WERI-Rb-1 (cell line): ENCODE data around the gene TOP2A.
A peak's percentile ranks its signal among the peaks of the same experiment; 100 is the strongest.

ENCODE experiments used
- DNase-seq: peaks from one replicate; pipeline ENCODE4 v3.0.0-alpha.2; 2020
- H3K27ac ChIP-seq: fragments of 250-450 bp; sonication (Bioruptor Pico); 2 replicates; pipeline ENCODE4 v1.5.1; 2020; ENCODE audit warnings: mild to moderate bottlenecking, moderate library complexity
- H3K27me3 ChIP-seq: fragments of 250-450 bp; sonication (Bioruptor Pico); 2 replicates; pipeline ENCODE4 v1.5.1; 2021; ENCODE audit warnings: mild to moderate bottlenecking, low read depth, moderate library complexity; ENCODE audit not compliant: insufficient read depth, severe bottlenecking
- H3K36me3 ChIP-seq: fragments of 250-450 bp; sonication (Bioruptor Pico); 2 replicates; pipeline ENCODE4 v1.5.1; 2020; ENCODE audit warnings: mild to moderate bottlenecking, moderate library complexity
- H3K4me3 ChIP-seq: 2 replicates; pipeline ENCODE4 v1.5.1; 2011; ENCODE audit warnings: low read depth, mild to moderate bottlenecking, control low read depth, low read length
- H3K9me3 ChIP-seq: fragments of 250-450 bp; sonication (Bioruptor Pico); 2 replicates; pipeline ENCODE4 v1.5.1; 2021; ENCODE audit warnings: mild to moderate bottlenecking, moderate library complexity; ENCODE audit not compliant: severe bottlenecking
- TF ChIP-seq, protein P1 (sequence below): IDR thresholded peaks from 2 replicates; pipeline ENCODE4 v1.5.1; 2011; ENCODE audit warnings: low read depth, mild to moderate bottlenecking, control low read depth, inconsistent platforms, low read length

The TOP2A gene

DNA sequence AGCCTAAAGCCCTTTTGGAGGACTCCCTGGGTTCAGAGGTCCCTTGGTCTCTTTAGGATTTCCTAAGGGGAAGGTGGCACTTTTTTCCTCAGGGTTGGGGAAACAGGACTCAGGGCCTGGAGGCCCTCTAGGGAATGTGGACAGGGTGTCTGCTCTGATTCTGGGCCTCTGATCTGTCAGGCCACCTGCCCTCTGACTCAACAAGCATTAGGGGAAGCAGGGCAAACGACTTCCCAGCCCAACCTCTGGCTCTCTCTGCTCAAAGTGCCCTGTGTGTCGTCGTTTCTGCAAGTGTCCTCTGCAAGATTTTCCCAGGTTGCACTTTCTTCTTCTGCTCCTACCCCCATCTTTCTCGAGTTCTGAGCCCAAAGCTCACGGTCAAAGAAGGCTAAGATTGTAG is 18.9 kb upstream of the TOP2A start:
- Histone ChIP-seq H3K36me3 (no peaks in the 10 kb centered on the region), H3K27ac (no peak overlapping the region), H3K27me3 (no peaks in the 10 kb centered on the region), H3K9me3 (no peaks in the 10 kb centered on the region), H3K4me3 (no peak overlapping the region)
- DNase-seq = no peak
- TF ChIP-seq, protein P1, sequence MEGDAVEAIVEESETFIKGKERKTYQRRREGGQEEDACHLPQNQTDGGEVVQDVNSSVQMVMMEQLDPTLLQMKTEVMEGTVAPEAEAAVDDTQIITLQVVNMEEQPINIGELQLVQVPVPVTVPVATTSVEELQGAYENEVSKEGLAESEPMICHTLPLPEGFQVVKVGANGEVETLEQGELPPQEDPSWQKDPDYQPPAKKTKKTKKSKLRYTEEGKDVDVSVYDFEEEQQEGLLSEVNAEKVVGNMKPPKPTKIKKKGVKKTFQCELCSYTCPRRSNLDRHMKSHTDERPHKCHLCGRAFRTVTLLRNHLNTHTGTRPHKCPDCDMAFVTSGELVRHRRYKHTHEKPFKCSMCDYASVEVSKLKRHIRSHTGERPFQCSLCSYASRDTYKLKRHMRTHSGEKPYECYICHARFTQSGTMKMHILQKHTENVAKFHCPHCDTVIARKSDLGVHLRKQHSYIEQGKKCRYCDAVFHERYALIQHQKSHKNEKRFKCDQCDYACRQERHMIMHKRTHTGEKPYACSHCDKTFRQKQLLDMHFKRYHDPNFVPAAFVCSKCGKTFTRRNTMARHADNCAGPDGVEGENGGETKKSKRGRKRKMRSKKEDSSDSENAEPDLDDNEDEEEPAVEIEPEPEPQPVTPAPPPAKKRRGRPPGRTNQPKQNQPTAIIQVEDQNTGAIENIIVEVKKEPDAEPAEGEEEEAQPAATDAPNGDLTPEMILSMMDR = no peak

- Histone ChIP-seq H3K27me3 (no peaks in the 10 kb centered on the region), H3K36me3 (no peaks in the 10 kb centered on the region), H3K27ac (no peak overlapping the region), H3K4me3 (no peak overlapping the region), H3K9me3 (peaks cover 5% of the 10 kb centered on the region)
- peak; percentile 65 for DNase-seq
- TF ChIP-seq, protein P1 = peak; percentile 91
Observed at GRCh38 chr17:40433551-40434415, 16.1 kb upstream of the TOP2A start.

DNA sequence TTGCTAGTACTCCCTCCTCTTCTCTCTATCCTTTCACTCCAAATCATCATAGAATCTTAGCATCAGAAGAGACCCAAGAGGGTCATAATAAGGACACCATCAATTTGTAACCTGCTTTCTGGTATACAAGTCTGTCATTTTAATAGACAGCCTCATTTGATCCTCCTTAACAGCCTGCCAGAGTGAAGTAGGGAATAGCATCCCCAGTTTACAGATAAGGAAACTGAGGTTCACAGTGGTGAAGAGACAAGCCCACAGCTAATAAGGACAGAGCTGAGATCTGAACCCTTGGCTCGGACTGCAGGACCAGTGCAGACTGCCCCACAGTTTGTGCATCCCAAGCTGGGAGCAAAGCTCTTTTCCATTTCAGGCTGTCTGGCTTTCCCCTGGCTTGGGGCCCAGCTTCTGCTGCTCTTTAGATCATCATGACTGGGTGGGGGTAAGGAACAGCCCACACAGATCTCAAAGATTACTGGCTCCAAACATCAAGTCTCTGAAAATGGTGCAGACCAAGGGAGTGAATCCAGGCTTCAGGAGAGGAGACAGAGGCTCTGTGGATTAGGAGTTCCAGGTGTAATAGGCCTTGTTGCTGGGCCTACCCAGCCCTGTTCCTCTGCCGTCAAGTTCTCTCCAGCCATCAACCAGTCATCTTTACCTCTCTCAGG is 15.3 kb upstream of the TOP2A start:
- H3K27ac ChIP-seq = no peak overlapping the region
- DNase-seq = no peak
- TF ChIP-seq, protein P1 = no peak

GRCh38 chr17:40431231-40431602 is 13.5 kb upstream of the TOP2A start:
- no peak for DNase-seq
- Histone ChIP-seq H3K27ac (no peak overlapping the region), H3K9me3 (peaks cover 5% of the 10 kb centered on the region), H3K4me3 (no peak overlapping the region), H3K36me3 (no peaks in the 10 kb centered on the region), H3K27me3 (no peaks in the 10 kb centered on the region)
- TF ChIP-seq, protein P1 = no peak

More for the DNA sequence above, 15.3 kb upstream of the TOP2A start:
- Histone ChIP-seq H3K4me3 (no peak overlapping the region), H3K9me3 (peaks cover 5% of the 10 kb centered on the region), H3K27me3 (no peaks in the 10 kb centered on the region), H3K36me3 (no peaks in the 10 kb centered on the region)

GRCh38 chr17:40430272-40431230 is 12.9 kb upstream of the TOP2A start:
- no peaks in the 10 kb centered on the region for H3K36me3 ChIP-seq
- TF ChIP-seq, protein P1 = no peak
- no peak overlapping the region for H3K4me3 ChIP-seq
- peaks cover 5% of the 10 kb centered on the region for H3K9me3 ChIP-seq
- no peak overlapping the region for H3K27ac ChIP-seq
- H3K27me3 ChIP-seq = no peaks in the 10 kb centered on the region
- DNase-seq = no peak
